Measurements from ENCODE around the gene SPRED3.

- TF ChIP-seq CTCF (IDR thresholded peaks at IDR 0.05) (no peak), POLR2AphosphoS5 (IDR thresholded peaks at IDR 0.05) (no peak)
These were observed 1.4 kb upstream of the SPRED3 start for GRCh38 chr19:38386971-38387549.

Measured in gastroesophageal sphincter (tissue), 3 donors.